ENCODE data around the gene AHCY. TPM values are rescaled to one million over a fixed set of nuclear protein-coding genes. Genes with fewer than 3 reads are reported as not detected.

AHCY gene
- polyA plus RNA-seq, 4 donors, result 88.3 to 187 (median 169) TPM

Other genes starting within 250 kb of the AHCY start
- gene EIF2S2, start 191.1 kb downstream of the AHCY start, polyA plus RNA-seq (ENCODE audit: insufficient read length in 4 of 4), result 10 to 100 TPM; 41.9 to 50.5 (median 48.7) TPM
- gene ASIP, start 61.9 kb downstream of the AHCY start, polyA plus RNA-seq (ENCODE audit: insufficient read length in 4 of 4), result under 1 TPM in 2 of 4 donors, not detected in 2; 0.22 to 0.52 TPM
- 10 to 100 TPM; 32.0 to 52.4 (median 47.0) TPM for gene ITCH, start 59.9 kb upstream of the AHCY start, polyA plus RNA-seq (ENCODE audit: insufficient read length in 4 of 4)
- 100 to 1,000 TPM; 135 to 220 (median 197) TPM for gene DYNLRB1, start 213.1 kb upstream of the AHCY start, polyA plus RNA-seq (ENCODE audit: insufficient read length in 4 of 4)